ENCODE data around the gene CABCOCO1. TPM values are rescaled to one million over a fixed set of nuclear protein-coding genes. Genes with fewer than 3 reads are reported as not detected.
"Not testable (repeated sequence)": the region's sequence is repeated elsewhere in the genome, so short reads cannot be mapped to it uniquely, and the experiment has no call there.

Gene CABCOCO1
- total RNA-seq, 1 donor from 2014 or later: 0.47 TPM

- DNase-seq (ENCODE audit: low spot score): no peak
- Mint-ChIP-seq H3K36me3 (ENCODE audit: low read depth) (no peaks in the 10 kb centered on the region), H3K4me1 (ENCODE audit: low read depth) (peaks cover 11% of the 10 kb centered on the region), H3K9me3 (ENCODE audit: low read depth) (peaks cover 2% of the 10 kb centered on the region), H3K27me3 (ENCODE audit: low read depth) (no peaks in the 10 kb centered on the region), H3K4me3 (ENCODE audit: unreplicated experiment) (no peak overlapping the region), H3K27ac (ENCODE audit: unreplicated experiment) (no peak overlapping the region)
- TF ChIP-seq CTCF (IDR thresholded peaks at IDR 0.05): no peak
Observed at GRCh38 chr10:61705022-61705613, 42.4 kb downstream of the CABCOCO1 start.

- DNase-seq (ENCODE audit: low spot score): no peak
- Mint-ChIP-seq H3K9me3 (ENCODE audit: low read depth) (peaks cover 17% of the 10 kb centered on the region), H3K27ac (ENCODE audit: unreplicated experiment) (no peak overlapping the region), H3K36me3 (ENCODE audit: low read depth) (no peaks in the 10 kb centered on the region), H3K4me3 (ENCODE audit: unreplicated experiment) (no peak overlapping the region), H3K4me1 (ENCODE audit: low read depth) (peaks cover 11% of the 10 kb centered on the region), H3K27me3 (ENCODE audit: low read depth) (no peaks in the 10 kb centered on the region)
- no peak for TF ChIP-seq CTCF (IDR thresholded peaks at IDR 0.05)
Observed at GRCh38 chr10:61708846-61709245, 46.1 kb downstream of the CABCOCO1 start.

- not testable (repeated sequence) for H3K36me3 Mint-ChIP-seq (ENCODE audit: low read depth); H3K27me3 Mint-ChIP-seq (ENCODE audit: low read depth); DNase-seq (ENCODE audit: low spot score); H3K4me3 Mint-ChIP-seq (ENCODE audit: unreplicated experiment); H3K27ac Mint-ChIP-seq (ENCODE audit: unreplicated experiment)
- Mint-ChIP-seq H3K9me3 (ENCODE audit: low read depth) (peaks cover 21% of the 10 kb centered on the region), H3K4me1 (ENCODE audit: low read depth) (peaks cover 11% of the 10 kb centered on the region)
Observed at GRCh38 chr10:61712105-61712504, 49.4 kb downstream of the CABCOCO1 start.

- not testable (repeated sequence) for H3K4me1 Mint-ChIP-seq (ENCODE audit: low read depth); H3K9me3 Mint-ChIP-seq (ENCODE audit: low read depth); DNase-seq (ENCODE audit: low spot score); H3K27me3 Mint-ChIP-seq (ENCODE audit: low read depth); H3K36me3 Mint-ChIP-seq (ENCODE audit: low read depth); H3K27ac Mint-ChIP-seq (ENCODE audit: unreplicated experiment); H3K4me3 Mint-ChIP-seq (ENCODE audit: unreplicated experiment)
Observed at GRCh38 chr10:61719475-61719874, 56.7 kb downstream of the CABCOCO1 start.

GRCh38 chr10:61719906-61720305 lies 57.2 kb downstream of the CABCOCO1 start:
- no peak overlapping the region for H3K4me3 Mint-ChIP-seq (ENCODE audit: unreplicated experiment)

GRCh38 chr10:61721431-61721830 lies 58.7 kb downstream of the CABCOCO1 start:
- no peaks in the 10 kb centered on the region for H3K36me3 Mint-ChIP-seq (ENCODE audit: low read depth)
- H3K27ac Mint-ChIP-seq (ENCODE audit: unreplicated experiment): no peak overlapping the region
- no peaks in the 10 kb centered on the region for H3K4me1 Mint-ChIP-seq (ENCODE audit: low read depth)
- H3K27me3 Mint-ChIP-seq (ENCODE audit: low read depth): no peaks in the 10 kb centered on the region
- TF ChIP-seq CTCF (IDR thresholded peaks at IDR 0.05): no peak
- no peak for DNase-seq (ENCODE audit: low spot score)
- H3K9me3 Mint-ChIP-seq (ENCODE audit: low read depth): no peaks in the 10 kb centered on the region
- H3K4me3 Mint-ChIP-seq (ENCODE audit: unreplicated experiment): no peak overlapping the region

More at GRCh38 chr10:61719906-61720305, 57.2 kb downstream of the CABCOCO1 start:
- H3K9me3 Mint-ChIP-seq (ENCODE audit: low read depth): no peaks in the 10 kb centered on the region
- H3K27me3 Mint-ChIP-seq (ENCODE audit: low read depth): no peaks in the 10 kb centered on the region
- no peak for DNase-seq (ENCODE audit: low spot score)
- H3K4me1 Mint-ChIP-seq (ENCODE audit: low read depth): no peaks in the 10 kb centered on the region
- no peak overlapping the region for H3K27ac Mint-ChIP-seq (ENCODE audit: unreplicated experiment)
- TF ChIP-seq CTCF (IDR thresholded peaks at IDR 0.05): no peak
- no peaks in the 10 kb centered on the region for H3K36me3 Mint-ChIP-seq (ENCODE audit: low read depth)

GRCh38 chr10:61725221-61725620 lies 62.5 kb downstream of the CABCOCO1 start:
- H3K27me3 Mint-ChIP-seq (ENCODE audit: low read depth); DNase-seq (ENCODE audit: low spot score); H3K4me1 Mint-ChIP-seq (ENCODE audit: low read depth); H3K27ac Mint-ChIP-seq (ENCODE audit: unreplicated experiment); H3K4me3 Mint-ChIP-seq (ENCODE audit: unreplicated experiment); H3K9me3 Mint-ChIP-seq (ENCODE audit: low read depth); H3K36me3 Mint-ChIP-seq (ENCODE audit: low read depth): not testable (repeated sequence)

Measured in chondrocyte (in vitro differentiated cells).